Adrenal gland (tissue), 5 donors: ENCODE results near the gene GPC5.

ENCODE experiments used
- CTCF ChIP-seq, 6 experiments: fragments of 450-650 bp in 4 of 6; fragments of 200-600 bp in 2 of 6; sonication (generic) in 1 of 6; IDR thresholded peaks; 1 replicate in 5 of 6; 2 replicates in 1 of 6; pipeline versions ENCODE4 v1.5.1 to v1.8.0; 2016 to 2021; ENCODE audit warnings: antibody characterized with exemption in 6 of 6, mild to moderate bottlenecking in 2 of 6, moderate library complexity in 1 of 6
- POLR2A ChIP-seq, 2 donors: fragments of 450-650 bp; IDR thresholded peaks; one replicate each; pipeline ENCODE4 v1.6.1; 2017; ENCODE audit warnings: antibody characterized with exemption in 2 of 2, mild to moderate bottlenecking in 2 of 2, moderate library complexity in 1 of 2
- donor health status: DM: no; HTN: no; CAD: no.

- TF ChIP-seq POLR2A (IDR thresholded peaks at IDR 0.05) (no peak), CTCF (IDR thresholded peaks at IDR 0.05) (no peak)
Measured at GRCh38 chr13:91716436-91717065, 318.1 kb downstream of the GPC5 start.
